HepG2 (cell line): ENCODE data around the gene CFAP90. TPM values are rescaled to one million over a fixed set of nuclear protein-coding genes. Genes with fewer than 3 reads are reported as not detected.

Experiments used
- KDM4B ChIP-seq: sonication (generic); formaldehyde crosslinking; IDR thresholded peaks from 2 replicates; pipeline ENCODE4 v1.4.0; 2020; ENCODE audit warnings: missing genetic modification reagents
- RXRB ChIP-seq: IDR thresholded peaks from 2 replicates; pipeline ENCODE4 v1.6.1; 2016; ENCODE audit warnings: borderline replicate concordance, missing genetic modification reagents, missing compliant biosample characterization
- ZFP90 ChIP-seq: sonication (generic); formaldehyde crosslinking; IDR thresholded peaks from 2 replicates; pipeline ENCODE4 v1.8.0; 2022; ENCODE audit warnings: missing genetic modification reagents, mild to moderate bottlenecking, inconsistent platforms, borderline replicate concordance
- ZNF724P ChIP-seq: sonication (generic); formaldehyde crosslinking; IDR thresholded peaks from 2 replicates; pipeline ENCODE4 v1.8.0; 2022; ENCODE audit warnings: missing genetic modification reagents, borderline replicate concordance
- ZSCAN25 ChIP-seq: sonication (generic); formaldehyde crosslinking; IDR thresholded peaks from 2 replicates; pipeline ENCODE4 v1.8.0; 2022; ENCODE audit warnings: mild to moderate bottlenecking, missing genetic modification reagents
- polyA plus RNA-seq, 8 experiments: library from polyadenylated mRNA; depleted of rRNA in 3 of 8; stranded (reverse) in 7 of 8; unstranded in 1 of 8; fragments of >200 nt; fragmentation: Illumina TruSeq in 4 of 8; extraction: Trizol in 4 of 8; gene quantifications; 2 replicates each; pipeline versions ENCODE4 v1.2.1 to v1.2.3, GENCODE V29; 2011 to 2016; ENCODE audit warnings: low read depth in 4 of 8, missing spikeins in 1 of 8, mixed read lengths in 1 of 8; ENCODE audit not compliant: insufficient read depth in 1 of 8
- total RNA-seq, 5 experiments: library from RNA; depleted of rRNA; stranded (reverse); fragments of >200 nt; fragmentation: Illumina TruSeq; extraction: Trizol; gene quantifications; 2 replicates each; pipeline ENCODE4 v1.2.3, GENCODE V29; 2016; ENCODE audit warnings: low read depth in 1 of 5
- TF ChIP-seq, protein P1 (sequence below): sonication (generic); formaldehyde crosslinking; IDR thresholded peaks from 2 replicates; pipeline ENCODE4 v1.5.0; 2020; ENCODE audit warnings: mild to moderate bottlenecking, missing genetic modification reagents, borderline replicate concordance
- TF ChIP-seq, protein P2 (sequence below): sonication (generic); formaldehyde crosslinking; IDR thresholded peaks from 2 replicates; pipeline ENCODE4 v1.4.0; 2020; ENCODE audit warnings: mild to moderate bottlenecking, missing genetic modification reagents
- TF ChIP-seq, protein P3 (sequence below): sonication (generic); formaldehyde crosslinking; IDR thresholded peaks from 2 replicates; pipeline ENCODE4; 2020; ENCODE audit warnings: missing genetic modification reagents, mild to moderate bottlenecking, borderline replicate concordance

The CFAP90 gene
- total and polyA plus RNA-seq, 2 of the 13 experiments (the other 11 are each of a cell fraction or from before 2014, with no cell fraction given) = 0.11 TPM; not detected in 1

DNA sequence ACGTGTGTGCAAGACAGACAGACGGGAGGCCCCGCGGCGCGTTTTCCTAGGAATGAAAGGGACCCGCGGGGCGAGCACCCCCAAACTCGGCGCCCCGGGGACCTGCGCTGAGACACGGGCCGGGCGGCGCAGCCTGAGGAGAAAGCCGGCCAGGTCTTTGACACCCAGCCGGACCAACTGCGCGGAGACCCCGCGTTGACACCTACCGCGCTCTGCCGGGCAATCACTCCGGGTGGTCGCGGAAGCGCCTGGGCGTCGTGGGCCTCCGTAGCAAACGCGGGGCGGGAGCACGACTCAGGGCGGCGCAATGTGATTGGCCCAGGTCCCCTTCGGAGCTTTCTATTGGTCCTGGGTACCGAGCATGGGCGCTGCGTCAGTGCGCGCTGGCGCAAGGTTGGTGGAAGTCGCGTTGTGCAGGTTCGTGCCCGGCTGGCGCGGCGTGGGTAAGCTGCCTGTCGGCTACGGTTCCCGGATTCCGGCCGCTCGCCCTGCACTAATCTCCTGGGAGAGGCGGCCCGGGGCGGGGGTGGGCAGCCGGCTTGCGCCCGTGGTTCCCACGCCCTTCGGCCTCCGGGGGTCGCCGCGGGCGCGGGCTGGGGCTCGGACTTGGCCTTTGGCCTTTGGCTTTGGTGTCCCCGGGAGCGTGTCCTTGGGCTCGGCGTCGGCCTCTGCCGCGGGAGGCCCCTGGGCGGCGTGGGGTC lies 18.0 kb upstream of the CFAP90 start, which contains the start of the genes FASTKD3 and MTRR (continued):
- TF ChIP-seq, protein P1, sequence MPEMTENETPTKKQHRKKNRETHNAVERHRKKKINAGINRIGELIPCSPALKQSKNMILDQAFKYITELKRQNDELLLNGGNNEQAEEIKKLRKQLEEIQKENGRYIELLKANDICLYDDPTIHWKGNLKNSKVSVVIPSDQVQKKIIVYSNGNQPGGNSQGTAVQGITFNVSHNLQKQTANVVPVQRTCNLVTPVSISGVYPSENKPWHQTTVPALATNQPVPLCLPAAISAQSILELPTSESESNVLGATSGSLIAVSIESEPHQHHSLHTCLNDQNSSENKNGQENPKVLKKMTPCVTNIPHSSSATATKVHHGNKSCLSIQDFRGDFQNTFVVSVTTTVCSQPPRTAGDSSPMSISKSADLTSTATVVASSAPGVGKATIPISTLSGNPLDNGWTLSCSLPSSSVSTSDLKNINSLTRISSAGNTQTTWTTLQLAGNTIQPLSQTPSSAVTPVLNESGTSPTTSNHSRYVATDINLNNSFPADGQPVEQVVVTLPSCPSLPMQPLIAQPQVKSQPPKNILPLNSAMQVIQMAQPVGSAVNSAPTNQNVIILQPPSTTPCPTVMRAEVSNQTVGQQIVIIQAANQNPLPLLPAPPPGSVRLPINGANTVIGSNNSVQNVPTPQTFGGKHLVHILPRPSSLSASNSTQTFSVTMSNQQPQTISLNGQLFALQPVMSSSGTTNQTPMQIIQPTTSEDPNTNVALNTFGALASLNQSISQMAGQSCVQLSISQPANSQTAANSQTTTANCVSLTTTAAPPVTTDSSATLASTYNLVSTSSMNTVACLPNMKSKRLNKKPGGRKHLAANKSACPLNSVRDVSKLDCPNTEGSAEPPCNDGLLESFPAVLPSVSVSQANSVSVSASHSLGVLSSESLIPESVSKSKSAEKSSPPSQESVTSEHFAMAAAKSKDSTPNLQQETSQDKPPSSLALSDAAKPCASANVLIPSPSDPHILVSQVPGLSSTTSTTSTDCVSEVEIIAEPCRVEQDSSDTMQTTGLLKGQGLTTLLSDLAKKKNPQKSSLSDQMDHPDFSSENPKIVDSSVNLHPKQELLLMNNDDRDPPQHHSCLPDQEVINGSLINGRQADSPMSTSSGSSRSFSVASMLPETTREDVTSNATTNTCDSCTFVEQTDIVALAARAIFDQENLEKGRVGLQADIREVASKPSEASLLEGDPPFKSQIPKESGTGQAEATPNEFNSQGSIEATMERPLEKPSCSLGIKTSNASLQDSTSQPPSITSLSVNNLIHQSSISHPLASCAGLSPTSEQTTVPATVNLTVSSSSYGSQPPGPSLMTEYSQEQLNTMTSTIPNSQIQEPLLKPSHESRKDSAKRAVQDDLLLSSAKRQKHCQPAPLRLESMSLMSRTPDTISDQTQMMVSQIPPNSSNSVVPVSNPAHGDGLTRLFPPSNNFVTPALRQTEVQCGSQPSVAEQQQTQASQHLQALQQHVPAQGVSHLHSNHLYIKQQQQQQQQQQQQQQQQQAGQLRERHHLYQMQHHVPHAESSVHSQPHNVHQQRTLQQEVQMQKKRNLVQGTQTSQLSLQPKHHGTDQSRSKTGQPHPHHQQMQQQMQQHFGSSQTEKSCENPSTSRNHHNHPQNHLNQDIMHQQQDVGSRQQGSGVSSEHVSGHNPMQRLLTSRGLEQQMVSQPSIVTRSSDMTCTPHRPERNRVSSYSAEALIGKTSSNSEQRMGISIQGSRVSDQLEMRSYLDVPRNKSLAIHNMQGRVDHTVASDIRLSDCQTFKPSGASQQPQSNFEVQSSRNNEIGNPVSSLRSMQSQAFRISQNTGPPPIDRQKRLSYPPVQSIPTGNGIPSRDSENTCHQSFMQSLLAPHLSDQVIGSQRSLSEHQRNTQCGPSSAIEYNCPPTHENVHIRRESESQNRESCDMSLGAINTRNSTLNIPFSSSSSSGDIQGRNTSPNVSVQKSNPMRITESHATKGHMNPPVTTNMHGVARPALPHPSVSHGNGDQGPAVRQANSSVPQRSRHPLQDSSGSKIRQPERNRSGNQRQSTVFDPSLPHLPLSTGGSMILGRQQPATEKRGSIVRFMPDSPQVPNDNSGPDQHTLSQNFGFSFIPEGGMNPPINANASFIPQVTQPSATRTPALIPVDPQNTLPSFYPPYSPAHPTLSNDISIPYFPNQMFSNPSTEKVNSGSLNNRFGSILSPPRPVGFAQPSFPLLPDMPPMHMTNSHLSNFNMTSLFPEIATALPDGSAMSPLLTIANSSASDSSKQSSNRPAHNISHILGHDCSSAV = peak; percentile 60; the same call in 1 of the 2 replicates
- TF ChIP-seq, protein P2, sequence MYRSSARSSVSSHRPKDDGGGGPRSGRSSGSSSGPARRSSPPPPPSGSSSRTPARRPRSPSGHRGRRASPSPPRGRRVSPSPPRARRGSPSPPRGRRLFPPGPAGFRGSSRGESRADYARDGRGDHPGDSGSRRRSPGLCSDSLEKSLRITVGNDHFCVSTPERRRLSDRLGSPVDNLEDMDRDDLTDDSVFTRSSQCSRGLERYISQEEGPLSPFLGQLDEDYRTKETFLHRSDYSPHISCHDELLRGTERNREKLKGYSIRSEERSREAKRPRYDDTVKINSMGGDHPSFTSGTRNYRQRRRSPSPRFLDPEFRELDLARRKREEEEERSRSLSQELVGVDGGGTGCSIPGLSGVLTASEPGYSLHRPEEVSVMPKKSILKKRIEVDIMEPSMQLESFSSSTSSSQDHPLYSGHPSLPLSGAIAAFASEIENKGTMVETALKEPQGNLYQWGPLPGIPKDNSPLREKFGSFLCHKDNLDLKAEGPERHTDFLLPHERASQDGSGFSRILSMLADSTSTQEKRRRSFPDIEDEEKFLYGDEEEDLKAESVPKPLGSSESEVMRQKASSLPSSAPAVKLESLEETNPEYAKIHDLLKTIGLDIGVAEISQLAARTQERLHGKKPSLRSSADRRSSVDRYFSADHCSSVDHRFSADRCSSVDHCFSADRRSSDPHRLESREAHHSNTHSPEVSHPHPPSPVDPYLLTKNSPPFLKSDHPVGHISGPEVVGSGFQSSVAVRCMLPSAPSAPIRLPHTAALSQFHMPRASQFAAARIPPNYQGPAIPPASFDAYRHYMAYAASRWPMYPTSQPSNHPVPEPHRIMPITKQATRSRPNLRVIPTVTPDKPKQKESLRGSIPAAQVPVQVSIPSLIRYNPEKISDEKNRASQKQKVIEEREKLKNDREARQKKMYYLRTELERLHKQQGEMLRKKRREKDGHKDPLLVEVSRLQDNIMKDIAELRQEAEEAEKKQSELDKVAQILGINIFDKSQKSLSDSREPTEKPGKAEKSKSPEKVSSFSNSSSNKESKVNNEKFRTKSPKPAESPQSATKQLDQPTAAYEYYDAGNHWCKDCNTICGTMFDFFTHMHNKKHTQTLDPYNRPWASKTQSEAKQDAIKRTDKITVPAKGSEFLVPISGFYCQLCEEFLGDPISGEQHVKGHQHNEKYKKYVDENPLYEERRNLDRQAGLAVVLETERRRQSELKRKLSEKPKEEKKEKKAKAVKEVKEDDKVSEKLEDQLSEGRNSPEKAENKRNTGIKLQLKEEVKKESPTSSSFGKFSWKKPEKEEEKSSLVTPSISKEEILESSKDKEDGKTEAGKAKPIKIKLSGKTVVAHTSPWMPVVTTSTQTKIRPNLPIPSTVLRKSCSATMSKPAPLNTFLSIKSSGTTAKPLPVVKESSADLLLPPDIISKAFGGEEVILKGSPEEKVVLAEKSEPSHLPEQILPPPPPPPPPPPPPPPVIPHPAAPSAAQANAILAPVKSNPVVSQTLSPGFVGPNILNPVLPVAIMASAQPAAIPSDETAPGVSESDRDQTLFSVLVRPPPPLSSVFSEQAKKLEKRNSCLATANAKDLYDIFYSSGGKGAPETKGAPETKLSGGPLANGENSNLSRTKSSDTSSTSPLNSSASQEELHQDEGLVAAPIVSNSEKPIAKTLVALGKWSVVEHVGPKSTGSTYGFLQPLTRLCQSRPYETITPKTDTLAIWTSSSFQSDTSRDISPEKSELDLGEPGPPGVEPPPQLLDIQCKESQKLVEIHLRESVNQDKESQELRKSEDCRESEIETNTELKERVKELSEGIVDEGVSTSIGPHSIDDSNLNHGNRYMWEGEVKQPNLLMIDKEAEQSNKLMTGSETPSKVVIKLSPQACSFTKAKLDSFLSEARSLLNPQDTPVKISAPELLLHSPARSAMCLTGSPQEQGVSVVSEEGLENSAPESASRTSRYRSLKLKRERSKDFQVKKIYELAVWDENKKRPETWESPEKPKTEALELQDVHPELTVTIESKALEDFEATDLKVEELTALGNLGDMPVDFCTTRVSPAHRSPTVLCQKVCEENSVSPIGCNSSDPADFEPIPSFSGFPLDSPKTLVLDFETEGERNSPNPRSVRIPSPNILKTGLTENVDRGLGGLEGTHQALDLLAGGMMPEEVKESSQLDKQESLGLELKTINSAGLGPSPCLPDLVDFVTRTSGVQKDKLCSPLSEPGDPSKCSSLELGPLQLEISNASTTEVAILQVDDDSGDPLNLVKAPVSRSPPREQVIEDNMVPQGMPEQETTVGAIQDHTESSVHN (CRISPR knock-in tag) = 0 out of 2 replicates have a peak, but pooled peaks have one; percentile 23
- TF ChIP-seq, protein P3, sequence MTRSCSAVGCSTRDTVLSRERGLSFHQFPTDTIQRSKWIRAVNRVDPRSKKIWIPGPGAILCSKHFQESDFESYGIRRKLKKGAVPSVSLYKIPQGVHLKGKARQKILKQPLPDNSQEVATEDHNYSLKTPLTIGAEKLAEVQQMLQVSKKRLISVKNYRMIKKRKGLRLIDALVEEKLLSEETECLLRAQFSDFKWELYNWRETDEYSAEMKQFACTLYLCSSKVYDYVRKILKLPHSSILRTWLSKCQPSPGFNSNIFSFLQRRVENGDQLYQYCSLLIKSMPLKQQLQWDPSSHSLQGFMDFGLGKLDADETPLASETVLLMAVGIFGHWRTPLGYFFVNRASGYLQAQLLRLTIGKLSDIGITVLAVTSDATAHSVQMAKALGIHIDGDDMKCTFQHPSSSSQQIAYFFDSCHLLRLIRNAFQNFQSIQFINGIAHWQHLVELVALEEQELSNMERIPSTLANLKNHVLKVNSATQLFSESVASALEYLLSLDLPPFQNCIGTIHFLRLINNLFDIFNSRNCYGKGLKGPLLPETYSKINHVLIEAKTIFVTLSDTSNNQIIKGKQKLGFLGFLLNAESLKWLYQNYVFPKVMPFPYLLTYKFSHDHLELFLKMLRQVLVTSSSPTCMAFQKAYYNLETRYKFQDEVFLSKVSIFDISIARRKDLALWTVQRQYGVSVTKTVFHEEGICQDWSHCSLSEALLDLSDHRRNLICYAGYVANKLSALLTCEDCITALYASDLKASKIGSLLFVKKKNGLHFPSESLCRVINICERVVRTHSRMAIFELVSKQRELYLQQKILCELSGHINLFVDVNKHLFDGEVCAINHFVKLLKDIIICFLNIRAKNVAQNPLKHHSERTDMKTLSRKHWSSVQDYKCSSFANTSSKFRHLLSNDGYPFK (CRISPR knock-in tag) = 0 out of 2 replicates have a peak, but pooled peaks have one; percentile 22
- TF ChIP-seq ZFP90 (CRISPR knock-in tag) (peak; percentile 20; the same call in 1 of the 2 replicates), ZSCAN25 (CRISPR knock-in tag) (no peak), KDM4B (no peak), ZNF724P (peak; percentile 75; the same call in 1 of the 2 replicates), RXRB (CRISPR knock-in tag) (peak; percentile 27; the same call in 1 of the 2 replicates)
